ENCODE data around the gene DAND5. TPM values are rescaled to one million over a fixed set of nuclear protein-coding genes. Genes with fewer than 3 reads are reported as not detected.

DAND5 gene
- total RNA-seq, 1 donor from 2014 or later = not detected

DNA sequence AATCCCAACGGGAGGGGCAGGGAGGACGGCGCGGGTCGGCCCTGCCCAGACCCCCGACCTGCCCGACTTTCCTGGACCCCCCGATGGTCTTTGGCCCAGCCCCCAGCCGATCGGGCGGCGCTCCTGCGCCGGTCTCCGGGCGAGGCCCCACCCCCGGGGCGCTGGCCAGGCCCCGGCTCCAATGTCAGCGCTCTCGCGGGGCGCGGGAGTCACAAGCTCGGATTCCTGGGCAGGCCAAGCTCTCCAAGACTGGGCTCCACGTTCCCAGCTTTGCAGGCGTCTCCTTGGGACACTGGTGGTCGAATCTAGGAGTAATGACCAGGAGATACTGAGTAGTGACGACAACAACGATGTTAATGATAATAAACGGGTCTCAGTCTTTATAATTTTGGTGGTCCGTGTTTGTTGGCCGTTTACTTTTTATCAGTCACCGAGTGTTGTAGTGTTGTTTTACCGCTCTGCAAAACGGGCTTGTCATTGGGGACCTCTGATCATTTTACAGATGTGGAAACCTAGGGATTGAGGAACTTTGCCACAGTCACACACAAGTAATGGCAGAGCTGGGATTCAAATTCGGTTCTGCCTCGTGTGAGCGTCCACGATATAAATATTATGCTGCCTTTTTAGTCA is 23.2 kb upstream of the DAND5 start:
- peaks cover 27% of the 10 kb centered on the region for H3K4me1 Mint-ChIP-seq (ENCODE audit: unreplicated experiment)
- H3K4me3 Mint-ChIP-seq (ENCODE audit: unreplicated experiment) = peak overlapping the region; percentile 86
- H3K36me3 Mint-ChIP-seq (ENCODE audit: unreplicated experiment) = peaks cover 30% of the 10 kb centered on the region
- H3K27ac Mint-ChIP-seq (ENCODE audit: unreplicated experiment) = peak overlapping the region; percentile 84
- no peaks in the 10 kb centered on the region for H3K9me3 Mint-ChIP-seq (ENCODE audit: unreplicated experiment)
- no peak for TF ChIP-seq CTCF (IDR thresholded peaks at IDR 0.05)
- no peaks in the 10 kb centered on the region for H3K27me3 Mint-ChIP-seq (ENCODE audit: unreplicated experiment)
- DNase-seq (ENCODE audit: extremely low spot score, unreplicated experiment) = peak; percentile 91

- peak overlapping the region; percentile 86 for H3K4me3 Mint-ChIP-seq (ENCODE audit: unreplicated experiment)
- no peak for DNase-seq (ENCODE audit: extremely low spot score, unreplicated experiment)
- no peaks in the 10 kb centered on the region for H3K9me3 Mint-ChIP-seq (ENCODE audit: unreplicated experiment)
- TF ChIP-seq CTCF (IDR thresholded peaks at IDR 0.05) = no peak
- no peaks in the 10 kb centered on the region for H3K27me3 Mint-ChIP-seq (ENCODE audit: unreplicated experiment)
- peaks cover 28% of the 10 kb centered on the region for H3K4me1 Mint-ChIP-seq (ENCODE audit: unreplicated experiment)
- H3K27ac Mint-ChIP-seq (ENCODE audit: unreplicated experiment) = peak overlapping the region; percentile 84
- H3K36me3 Mint-ChIP-seq (ENCODE audit: unreplicated experiment) = peaks cover 31% of the 10 kb centered on the region
Measured at GRCh38 chr19:12946731-12947496, 22.5 kb upstream of the DAND5 start.

- DNase-seq (ENCODE audit: extremely low spot score, unreplicated experiment) = no peak
- Mint-ChIP-seq H3K27me3 (ENCODE audit: unreplicated experiment) (no peaks in the 10 kb centered on the region), H3K4me1 (ENCODE audit: unreplicated experiment) (peaks cover 34% of the 10 kb centered on the region), H3K27ac (ENCODE audit: unreplicated experiment) (peak overlapping the region; percentile 31), H3K36me3 (ENCODE audit: unreplicated experiment) (peaks cover 29% of the 10 kb centered on the region), H3K9me3 (ENCODE audit: unreplicated experiment) (no peaks in the 10 kb centered on the region), H3K4me3 (ENCODE audit: unreplicated experiment) (peak overlapping the region; percentile 12)
- TF ChIP-seq CTCF (IDR thresholded peaks at IDR 0.05) = no peak
Measured at GRCh38 chr19:12947702-12948611, 21.4 kb upstream of the DAND5 start.

DNA sequence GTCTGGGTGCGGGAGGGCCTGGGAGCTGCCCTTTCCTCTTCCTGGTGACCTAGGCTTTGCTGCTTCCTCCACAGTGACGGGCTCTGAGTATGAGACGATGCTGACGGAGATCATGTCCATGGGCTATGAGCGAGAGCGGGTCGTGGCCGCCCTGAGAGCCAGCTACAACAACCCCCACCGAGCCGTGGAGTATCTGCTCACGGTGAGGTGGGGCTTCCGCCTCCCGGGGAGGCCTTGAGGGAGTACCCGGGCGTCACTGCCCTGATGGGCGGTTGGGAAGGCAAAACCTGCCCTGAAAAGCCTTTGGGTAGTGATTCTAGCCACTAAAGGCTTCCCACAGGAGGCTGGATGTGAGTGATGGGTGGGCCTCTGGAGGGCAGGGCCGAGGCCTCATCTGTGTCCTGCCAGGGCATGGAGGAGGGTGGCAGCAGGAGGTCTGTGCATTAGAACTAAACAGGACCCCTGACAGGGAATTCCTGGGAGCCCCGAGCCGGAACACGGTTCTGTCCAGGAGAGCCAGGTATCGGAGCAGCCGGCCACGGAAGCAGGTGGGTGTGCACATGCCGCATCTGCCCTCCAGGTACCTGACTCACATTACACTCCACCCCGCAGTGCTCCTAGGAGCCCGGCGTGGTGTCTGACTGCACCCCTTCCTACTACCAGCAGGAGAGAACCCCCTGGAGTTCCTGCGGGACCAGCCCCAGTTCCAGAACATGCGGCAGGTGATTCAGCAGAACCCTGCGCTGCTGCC is 20.6 kb upstream of the DAND5 start:
- Mint-ChIP-seq H3K4me1 (ENCODE audit: unreplicated experiment) (peaks cover 40% of the 10 kb centered on the region), H3K27me3 (ENCODE audit: unreplicated experiment) (no peaks in the 10 kb centered on the region), H3K27ac (ENCODE audit: unreplicated experiment) (no peak overlapping the region), H3K9me3 (ENCODE audit: unreplicated experiment) (no peaks in the 10 kb centered on the region), H3K4me3 (ENCODE audit: unreplicated experiment) (no peak overlapping the region), H3K36me3 (ENCODE audit: unreplicated experiment) (peaks cover 23% of the 10 kb centered on the region)
- TF ChIP-seq CTCF (IDR thresholded peaks at IDR 0.05) = no peak
- DNase-seq (ENCODE audit: extremely low spot score, unreplicated experiment) = no peak
